Measurements from ENCODE around the gene CAMK2N1. TPM values are rescaled to one million over a fixed set of nuclear protein-coding genes. Genes with fewer than 3 reads are reported as not detected.

Gene CAMK2N1
- polyA plus RNA-seq, 3 donors: not detected

DNA sequence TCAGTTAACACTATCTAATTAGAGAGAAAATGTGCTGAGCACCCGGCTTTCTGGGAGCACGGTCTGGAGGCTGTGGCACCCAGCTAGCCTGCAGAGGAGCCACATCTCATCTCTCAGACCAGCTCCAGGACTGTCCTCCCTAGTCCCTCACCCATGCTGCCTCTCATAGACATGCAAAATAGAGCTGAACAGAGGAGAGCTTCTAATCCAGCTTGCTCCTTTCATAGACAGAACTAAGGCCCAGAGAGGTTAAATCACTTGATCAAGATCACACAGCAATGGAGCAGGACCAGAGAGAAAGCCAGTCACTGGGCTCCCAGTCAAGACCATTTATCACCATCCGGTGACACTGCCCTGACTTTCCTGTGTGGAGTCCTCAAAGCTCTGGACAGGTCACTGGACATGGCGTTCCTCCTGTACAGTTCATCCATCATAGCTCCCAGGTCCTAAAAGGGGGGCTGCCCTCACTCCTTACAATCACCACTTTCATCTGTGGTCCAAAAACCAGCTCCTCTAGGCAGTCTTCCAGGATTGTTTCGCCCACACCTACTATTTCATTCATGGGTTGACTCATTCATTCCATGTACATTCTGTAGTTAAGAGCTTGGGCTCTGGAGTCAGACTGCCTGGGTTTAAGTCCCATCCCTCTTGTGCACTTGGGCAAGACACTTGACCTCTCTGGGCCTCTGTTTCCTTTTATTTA lies 8.8 kb upstream of the CAMK2N1 start:
- intact Hi-C loops (cut with micrococcal nuclease): loop anchor here (5.0 kb wide), 4 partner anchors 117 to 582 kb away; no protein-coding TSS in a partner anchor
- H3K27me3 ChIP-seq (ENCODE audit: control insufficient read depth in 2 of 2, insufficient read depth in 2 of 2, low read length in 2 of 2): peaks cover 0 to 10% of the 10 kb centered on the region in 2 donors
- no peak overlapping the region for H3K9ac ChIP-seq (ENCODE audit: insufficient read depth, low read length, poor library complexity, severe bottlenecking)
- TF ChIP-seq, protein P1, sequence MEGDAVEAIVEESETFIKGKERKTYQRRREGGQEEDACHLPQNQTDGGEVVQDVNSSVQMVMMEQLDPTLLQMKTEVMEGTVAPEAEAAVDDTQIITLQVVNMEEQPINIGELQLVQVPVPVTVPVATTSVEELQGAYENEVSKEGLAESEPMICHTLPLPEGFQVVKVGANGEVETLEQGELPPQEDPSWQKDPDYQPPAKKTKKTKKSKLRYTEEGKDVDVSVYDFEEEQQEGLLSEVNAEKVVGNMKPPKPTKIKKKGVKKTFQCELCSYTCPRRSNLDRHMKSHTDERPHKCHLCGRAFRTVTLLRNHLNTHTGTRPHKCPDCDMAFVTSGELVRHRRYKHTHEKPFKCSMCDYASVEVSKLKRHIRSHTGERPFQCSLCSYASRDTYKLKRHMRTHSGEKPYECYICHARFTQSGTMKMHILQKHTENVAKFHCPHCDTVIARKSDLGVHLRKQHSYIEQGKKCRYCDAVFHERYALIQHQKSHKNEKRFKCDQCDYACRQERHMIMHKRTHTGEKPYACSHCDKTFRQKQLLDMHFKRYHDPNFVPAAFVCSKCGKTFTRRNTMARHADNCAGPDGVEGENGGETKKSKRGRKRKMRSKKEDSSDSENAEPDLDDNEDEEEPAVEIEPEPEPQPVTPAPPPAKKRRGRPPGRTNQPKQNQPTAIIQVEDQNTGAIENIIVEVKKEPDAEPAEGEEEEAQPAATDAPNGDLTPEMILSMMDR (IDR thresholded peaks at IDR 0.05): no peak
- no peaks in the 10 kb centered on the region for H3K9me3 Mint-ChIP-seq
- peak overlapping the region in 1 of 2 donors; percentile 16 for H3K4me3 Mint-ChIP-seq
- no peak overlapping the region for H3K4me2 ChIP-seq (replicated peaks; ENCODE audit: extremely low read depth, low read length, poor library complexity, severe bottlenecking)
- H3K27ac Mint-ChIP-seq: no peak overlapping the region
- H3K36me3 ChIP-seq (replicated peaks in 1 of 2; ENCODE audit: control insufficient read depth in 1 of 2, insufficient read depth in 2 of 2, low read length in 2 of 2): peaks cover 10 to 24% of the 10 kb centered on the region in 2 donors
- no peak for DNase-seq
- no peaks in the 10 kb centered on the region for H3K9me3 ChIP-seq (replicated peaks in 1 of 2; ENCODE audit: control insufficient read depth in 1 of 2, insufficient read depth in 1 of 2, low read length in 2 of 2)
- peaks cover 13 to 15% of the 10 kb centered on the region in 2 donors for H3K4me1 ChIP-seq (ENCODE audit: control insufficient read depth in 1 of 2, insufficient read depth in 2 of 2, low read length in 2 of 2)
- H2AFZ ChIP-seq (ENCODE audit: insufficient read depth, low read depth, low read length, poor library complexity, severe bottlenecking): no peak overlapping the region
- WGBS (ENCODE audit: insufficient coverage): 84% methylated on average over 5 of the region's 5 CpGs
- H3K79me2 ChIP-seq (ENCODE audit: insufficient read depth, low read length): no peaks in the 10 kb centered on the region
- H3K27me3 Mint-ChIP-seq (ENCODE audit: low read depth in 3 of 3): peaks cover 8 to 35% (median 16%) of the 10 kb centered on the region in 3 donors
- no peak overlapping the region for H3K4me3 ChIP-seq (replicated peaks in 1 of 3; ENCODE audit: low read depth in 2 of 3, low read length in 3 of 3)
- H3K27ac ChIP-seq (ENCODE audit: low read depth in 1 of 2, low read length in 2 of 2): no peak overlapping the region
- peaks cover 22% of the 10 kb centered on the region in 2 donors for H3K36me3 Mint-ChIP-seq
- peaks cover 5% of the 10 kb centered on the region for H4K20me1 ChIP-seq (ENCODE audit: insufficient read depth, low read length)
- peaks cover 8% of the 10 kb centered on the region for H3K4me1 Mint-ChIP-seq

DNA sequence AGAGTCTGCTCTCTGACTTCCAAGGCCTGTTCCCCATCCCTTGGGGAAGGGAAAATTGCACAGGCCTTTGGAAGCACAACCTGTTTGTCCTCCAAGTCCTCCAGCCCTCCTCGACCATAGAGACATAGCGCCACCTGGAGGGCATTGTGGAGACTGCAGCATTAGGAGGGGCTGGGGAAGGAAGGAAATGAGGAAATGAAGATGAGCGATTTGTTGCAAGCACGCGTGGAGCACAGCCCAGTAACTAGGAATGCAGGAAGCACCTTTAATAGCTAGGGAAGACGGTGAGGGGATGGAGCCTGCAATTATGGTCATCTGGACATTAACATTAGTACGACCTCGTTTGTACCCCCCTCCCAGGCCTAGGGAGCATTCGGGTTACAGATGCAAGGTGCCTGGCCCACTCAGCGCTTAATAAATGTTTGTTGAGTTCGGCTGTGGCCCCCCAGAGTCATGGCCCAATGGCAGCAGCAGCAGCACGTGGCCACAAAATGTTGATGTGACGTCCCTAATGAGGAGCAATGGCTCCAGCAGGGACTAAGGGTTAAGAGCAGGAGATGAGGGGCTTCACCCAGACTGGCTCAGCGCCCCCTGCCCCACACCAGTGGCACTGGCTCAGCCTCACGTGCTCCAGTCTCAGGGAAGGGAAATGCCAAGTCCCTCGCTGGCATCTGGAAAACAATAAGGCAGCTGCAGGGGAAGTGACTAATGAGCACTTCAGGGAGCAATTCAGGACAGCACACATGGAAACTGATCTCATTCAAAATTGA lies 8.0 kb upstream of the CAMK2N1 start:
- peaks cover 8% of the 10 kb centered on the region for H3K4me1 Mint-ChIP-seq
- Histone ChIP-seq H3K27me3 (ENCODE audit: control insufficient read depth in 2 of 2, insufficient read depth in 2 of 2, low read length in 2 of 2) (peaks cover 2 to 17% of the 10 kb centered on the region in 2 donors), H3K4me1 (ENCODE audit: control insufficient read depth in 1 of 2, insufficient read depth in 2 of 2, low read length in 2 of 2) (peaks cover 13 to 15% of the 10 kb centered on the region in 2 donors), H2AFZ (ENCODE audit: insufficient read depth, low read depth, low read length, poor library complexity, severe bottlenecking) (peak overlapping the region; percentile 63), H3K4me2 (replicated peaks; ENCODE audit: extremely low read depth, low read length, poor library complexity, severe bottlenecking) (peak overlapping the region; percentile 52), H3K9me3 (replicated peaks in 1 of 2; ENCODE audit: control insufficient read depth in 1 of 2, insufficient read depth in 1 of 2, low read length in 2 of 2) (no peaks in the 10 kb centered on the region), H3K36me3 (replicated peaks in 1 of 2; ENCODE audit: control insufficient read depth in 1 of 2, insufficient read depth in 2 of 2, low read length in 2 of 2) (peaks cover 3 to 17% of the 10 kb centered on the region in 2 donors), H3K9ac (ENCODE audit: insufficient read depth, low read length, poor library complexity, severe bottlenecking) (no peak overlapping the region), H3K79me2 (ENCODE audit: insufficient read depth, low read length) (no peaks in the 10 kb centered on the region), H4K20me1 (ENCODE audit: insufficient read depth, low read length) (peaks cover 5% of the 10 kb centered on the region), H3K4me3 (replicated peaks in 1 of 3; ENCODE audit: low read depth in 2 of 3, low read length in 3 of 3) (peak overlapping the region in 1 of 3 experiments; percentile 33), H3K27ac (ENCODE audit: low read depth in 1 of 2, low read length in 2 of 2) (no peak overlapping the region)
- intact Hi-C loops (cut with micrococcal nuclease): loop anchor here (2.0 to 5.0 kb wide), 5 partner anchors 117 to 582 kb away; no protein-coding TSS in a partner anchor
- peaks cover 14 to 43% (median 22%) of the 10 kb centered on the region in 3 donors for H3K27me3 Mint-ChIP-seq (ENCODE audit: low read depth in 3 of 3)
- H3K4me3 Mint-ChIP-seq: no peak overlapping the region
- no peaks in the 10 kb centered on the region for H3K9me3 Mint-ChIP-seq
- peaks cover 15% of the 10 kb centered on the region in 2 donors for H3K36me3 Mint-ChIP-seq
- no peak overlapping the region for H3K27ac Mint-ChIP-seq
- 4% methylated on average over 12 of the region's 16 CpGs for WGBS (ENCODE audit: insufficient coverage)
- TF ChIP-seq, protein P1 (IDR thresholded peaks at IDR 0.05): peak; percentile 96
- peak; percentile 74 to 85 (median 81) for DNase-seq

All from CD14-positive monocyte (primary cell).